Neural cell (in vitro differentiated cells): ENCODE results near the gene FAM83F. TPM values are rescaled to one million over a fixed set of nuclear protein-coding genes. Genes with fewer than 3 reads are reported as not detected.

ENCODE experiments used
- H2AFZ ChIP-seq: fragments of 200-600, 300-800 bp; sonication (generic), shearing (Covaris generic); 2 replicates; pipeline ENCODE4 v1.6.0; 2014; ENCODE audit warnings: low read depth, mild to moderate bottlenecking, antibody characterized with exemption, low read length, moderate library complexity
- H3F3A ChIP-seq: fragments of 200-600 bp; shearing (Covaris generic); 2 replicates; pipeline ENCODE4 v1.6.1; 2016; ENCODE audit warnings: mild to moderate bottlenecking, moderate library complexity, mixed read lengths, antibody characterized with exemption, low read length; ENCODE audit not compliant: insufficient read depth, poor library complexity, severe bottlenecking
- H3K27ac ChIP-seq: fragments of 200-600, 300-800 bp; sonication (generic), shearing (Covaris generic); 2 replicates; pipeline ENCODE4 v1.5.1; 2014; ENCODE audit warnings: mild to moderate bottlenecking, low read length, moderate library complexity
- H3K27me3 ChIP-seq: fragments of 300-800, 200-600 bp; sonication (generic), shearing (Covaris generic); 2 replicates; pipeline ENCODE4 v1.6.0; 2014; ENCODE audit warnings: mild to moderate bottlenecking, low read depth, low read length, moderate library complexity; ENCODE audit not compliant: insufficient read depth
- H3K36me3 ChIP-seq: fragments of 300-800, 200-600 bp; sonication (generic), shearing (Covaris generic); 2 replicates; pipeline ENCODE4 v1.5.1; 2014; ENCODE audit warnings: mild to moderate bottlenecking, antibody characterized with exemption, low read length, moderate library complexity; ENCODE audit not compliant: insufficient read depth
- H3K4me2 ChIP-seq: fragments of 300-800, 200-600 bp; sonication (generic), shearing (Covaris generic); 2 replicates; pipeline ENCODE4 v1.6.0; 2014; ENCODE audit warnings: mild to moderate bottlenecking, low read length
- H3K4me3 ChIP-seq: fragments of 300-800, 200-600 bp; sonication (generic), shearing (Covaris generic); 2 replicates; pipeline ENCODE4 v1.5.1; 2014; ENCODE audit warnings: mild to moderate bottlenecking, low read length, moderate library complexity
- H3K79me2 ChIP-seq: fragments of 200-600 bp; shearing (Covaris generic); replicated peaks from 2 replicates; pipeline ENCODE4 v1.6.0; 2014; ENCODE audit warnings: mild to moderate bottlenecking, low read length, moderate library complexity; ENCODE audit not compliant: insufficient read depth
- H3K9ac ChIP-seq: fragments of 300-800, 200-600 bp; sonication (generic), shearing (Covaris generic); 2 replicates; pipeline ENCODE4 v1.6.1; 2016; ENCODE audit warnings: mild to moderate bottlenecking, low read length, mixed read lengths
- H3K9me2 ChIP-seq: fragments of 200-600 bp; shearing (Covaris generic); 2 replicates; pipeline ENCODE4 v1.6.1; 2016; ENCODE audit warnings: mild to moderate bottlenecking, low read length, mixed read lengths; ENCODE audit not compliant: insufficient read depth
- H3K9me3 ChIP-seq: fragments of 200-600, 300-800 bp; sonication (generic), shearing (Covaris generic); 2 replicates; pipeline ENCODE4 v1.6.1; 2016; ENCODE audit warnings: mild to moderate bottlenecking, mixed run types, low read length, moderate library complexity, mixed read lengths
- H4K20me1 ChIP-seq: fragments of 200-600 bp; shearing (Covaris generic); 2 replicates; pipeline ENCODE4 v1.6.1; 2016; ENCODE audit warnings: mild to moderate bottlenecking, mixed run types; ENCODE audit not compliant: insufficient read depth
- EP300 ChIP-seq: fragments of 450-650 bp; conservative IDR thresholded peaks from 2 replicates; pipeline ENCODE4 v1.6.1; 2014; ENCODE audit warnings: antibody characterized with exemption, mild to moderate bottlenecking, moderate library complexity; ENCODE audit not compliant: poor library complexity, severe bottlenecking
- EZH2 ChIP-seq: fragments of 200-600, 300-800 bp; shearing (Covaris generic), sonication (generic); IDR thresholded peaks from 2 replicates; pipeline ENCODE4 v1.6.1; 2014; ENCODE audit warnings: antibody characterized with exemption, low read length, borderline replicate concordance, mild to moderate bottlenecking; ENCODE audit not compliant: insufficient read depth, poor library complexity, severe bottlenecking
- MXI1 ChIP-seq: fragments of 450-650 bp; conservative IDR thresholded peaks from 2 replicates; pipeline ENCODE4 v1.6.1; 2014; ENCODE audit warnings: antibody characterized with exemption, mild to moderate bottlenecking; ENCODE audit not compliant: poor library complexity, severe bottlenecking
- POLR2AphosphoS5 ChIP-seq: IDR thresholded peaks from 2 replicates; pipeline ENCODE4 v1.6.1; 2012
- RAD21 ChIP-seq: fragments of 450-650 bp; conservative IDR thresholded peaks from 2 replicates; pipeline ENCODE4 v1.6.1; 2014; ENCODE audit warnings: antibody characterized with exemption, mild to moderate bottlenecking, moderate library complexity
- SMC3 ChIP-seq: fragments of 450-650 bp; conservative IDR thresholded peaks from 2 replicates; pipeline ENCODE4 v1.6.1; 2014; ENCODE audit warnings: antibody characterized with exemption, mild to moderate bottlenecking, moderate library complexity; ENCODE audit not compliant: poor library complexity
- TAF1 ChIP-seq: IDR thresholded peaks from 2 replicates; pipeline ENCODE4 v1.6.1; 2012; ENCODE audit warnings: low read depth
- polyA plus RNA-seq: library from polyadenylated mRNA; depleted of rRNA; stranded (reverse); fragments of >200 nt; gene quantifications from 2 replicates; pipeline ENCODE4 v1.2.3, GENCODE V29; 2014
- TF ChIP-seq, protein P1 (sequence below): IDR thresholded peaks from 2 replicates; pipeline ENCODE4 v1.6.1; 2012; ENCODE audit warnings: borderline replicate concordance
- TF ChIP-seq, protein P2 (sequence below): fragments of 450-650 bp; IDR thresholded peaks from 2 replicates; pipeline ENCODE4 v1.5.1; 2014; ENCODE audit warnings: antibody characterized with exemption, mild to moderate bottlenecking, moderate library complexity; ENCODE audit not compliant: poor library complexity, severe bottlenecking

The FAM83F gene
- polyA plus RNA-seq, 1 donor from 2014 or later, result 0.42 TPM

DNA sequence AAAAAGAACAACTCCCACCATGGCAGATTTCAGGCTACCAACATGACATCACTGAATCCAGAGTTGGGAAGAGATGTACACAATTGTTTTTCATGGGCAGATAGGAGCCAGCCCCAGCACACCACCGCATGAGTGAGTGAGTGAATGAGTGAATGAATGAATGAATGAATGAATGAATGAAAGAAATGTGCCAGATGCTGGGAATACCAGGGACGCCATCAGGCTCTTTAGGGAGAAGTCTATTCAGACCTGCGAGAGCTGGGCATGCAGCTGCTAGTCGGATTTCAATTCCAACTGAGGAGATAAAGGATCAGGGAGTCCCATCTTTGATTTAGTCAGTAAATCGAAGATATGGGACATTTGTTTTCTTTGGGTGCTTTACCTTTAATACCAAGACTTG, 15.3 kb upstream of the FAM83F start:
- no peak overlapping the region for H2AFZ ChIP-seq
- H3K4me3 ChIP-seq, result no peak overlapping the region
- H3K27me3 ChIP-seq, result no peaks in the 10 kb centered on the region
- no peaks in the 10 kb centered on the region for H3K79me2 ChIP-seq
- no peak overlapping the region for H3K9ac ChIP-seq
- H3K27ac ChIP-seq, result no peak overlapping the region
- no peaks in the 10 kb centered on the region for H3K9me3 ChIP-seq
- no peaks in the 10 kb centered on the region for H3F3A ChIP-seq
- H3K9me2 ChIP-seq, result no peaks in the 10 kb centered on the region
- H3K36me3 ChIP-seq, result no peaks in the 10 kb centered on the region
- TF ChIP-seq TAF1 (no peak), SMC3 (no peak), MXI1 (no peak), EZH2 (no peak), POLR2AphosphoS5 (no peak), EP300 (no peak), RAD21 (no peak)
- TF ChIP-seq, protein P1, sequence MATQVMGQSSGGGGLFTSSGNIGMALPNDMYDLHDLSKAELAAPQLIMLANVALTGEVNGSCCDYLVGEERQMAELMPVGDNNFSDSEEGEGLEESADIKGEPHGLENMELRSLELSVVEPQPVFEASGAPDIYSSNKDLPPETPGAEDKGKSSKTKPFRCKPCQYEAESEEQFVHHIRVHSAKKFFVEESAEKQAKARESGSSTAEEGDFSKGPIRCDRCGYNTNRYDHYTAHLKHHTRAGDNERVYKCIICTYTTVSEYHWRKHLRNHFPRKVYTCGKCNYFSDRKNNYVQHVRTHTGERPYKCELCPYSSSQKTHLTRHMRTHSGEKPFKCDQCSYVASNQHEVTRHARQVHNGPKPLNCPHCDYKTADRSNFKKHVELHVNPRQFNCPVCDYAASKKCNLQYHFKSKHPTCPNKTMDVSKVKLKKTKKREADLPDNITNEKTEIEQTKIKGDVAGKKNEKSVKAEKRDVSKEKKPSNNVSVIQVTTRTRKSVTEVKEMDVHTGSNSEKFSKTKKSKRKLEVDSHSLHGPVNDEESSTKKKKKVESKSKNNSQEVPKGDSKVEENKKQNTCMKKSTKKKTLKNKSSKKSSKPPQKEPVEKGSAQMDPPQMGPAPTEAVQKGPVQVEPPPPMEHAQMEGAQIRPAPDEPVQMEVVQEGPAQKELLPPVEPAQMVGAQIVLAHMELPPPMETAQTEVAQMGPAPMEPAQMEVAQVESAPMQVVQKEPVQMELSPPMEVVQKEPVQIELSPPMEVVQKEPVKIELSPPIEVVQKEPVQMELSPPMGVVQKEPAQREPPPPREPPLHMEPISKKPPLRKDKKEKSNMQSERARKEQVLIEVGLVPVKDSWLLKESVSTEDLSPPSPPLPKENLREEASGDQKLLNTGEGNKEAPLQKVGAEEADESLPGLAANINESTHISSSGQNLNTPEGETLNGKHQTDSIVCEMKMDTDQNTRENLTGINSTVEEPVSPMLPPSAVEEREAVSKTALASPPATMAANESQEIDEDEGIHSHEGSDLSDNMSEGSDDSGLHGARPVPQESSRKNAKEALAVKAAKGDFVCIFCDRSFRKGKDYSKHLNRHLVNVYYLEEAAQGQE, result no peak
- TF ChIP-seq, protein P2, sequence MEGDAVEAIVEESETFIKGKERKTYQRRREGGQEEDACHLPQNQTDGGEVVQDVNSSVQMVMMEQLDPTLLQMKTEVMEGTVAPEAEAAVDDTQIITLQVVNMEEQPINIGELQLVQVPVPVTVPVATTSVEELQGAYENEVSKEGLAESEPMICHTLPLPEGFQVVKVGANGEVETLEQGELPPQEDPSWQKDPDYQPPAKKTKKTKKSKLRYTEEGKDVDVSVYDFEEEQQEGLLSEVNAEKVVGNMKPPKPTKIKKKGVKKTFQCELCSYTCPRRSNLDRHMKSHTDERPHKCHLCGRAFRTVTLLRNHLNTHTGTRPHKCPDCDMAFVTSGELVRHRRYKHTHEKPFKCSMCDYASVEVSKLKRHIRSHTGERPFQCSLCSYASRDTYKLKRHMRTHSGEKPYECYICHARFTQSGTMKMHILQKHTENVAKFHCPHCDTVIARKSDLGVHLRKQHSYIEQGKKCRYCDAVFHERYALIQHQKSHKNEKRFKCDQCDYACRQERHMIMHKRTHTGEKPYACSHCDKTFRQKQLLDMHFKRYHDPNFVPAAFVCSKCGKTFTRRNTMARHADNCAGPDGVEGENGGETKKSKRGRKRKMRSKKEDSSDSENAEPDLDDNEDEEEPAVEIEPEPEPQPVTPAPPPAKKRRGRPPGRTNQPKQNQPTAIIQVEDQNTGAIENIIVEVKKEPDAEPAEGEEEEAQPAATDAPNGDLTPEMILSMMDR, result no peak
- no peaks in the 10 kb centered on the region for H4K20me1 ChIP-seq
- H3K4me2 ChIP-seq, result no peak overlapping the region

DNA sequence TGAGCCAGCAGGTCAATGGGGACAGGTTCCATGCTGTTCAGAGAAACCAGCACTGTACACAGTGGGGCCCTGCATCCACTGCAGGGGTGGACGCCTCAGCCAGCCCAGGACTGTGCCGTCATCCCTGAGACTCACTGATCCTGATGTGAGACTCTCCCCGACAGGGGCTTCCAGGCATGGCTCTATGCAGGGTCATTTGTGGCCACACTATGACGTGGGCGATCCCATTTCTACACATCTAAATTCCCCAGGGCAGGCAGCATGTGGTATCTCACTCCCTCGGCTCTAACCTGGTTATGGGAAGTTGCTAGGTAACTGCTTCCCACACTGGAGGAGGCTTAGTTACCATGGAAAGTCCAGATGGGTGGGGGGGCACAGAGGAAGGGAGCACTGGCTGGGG, 14.2 kb upstream of the FAM83F start:
- Histone ChIP-seq H3K79me2 (no peaks in the 10 kb centered on the region), H3K9ac (no peak overlapping the region), H3K4me3 (no peak overlapping the region), H2AFZ (no peak overlapping the region), H3K9me2 (no peaks in the 10 kb centered on the region), H3K36me3 (no peaks in the 10 kb centered on the region), H3K27me3 (no peaks in the 10 kb centered on the region), H3F3A (no peaks in the 10 kb centered on the region), H3K27ac (no peak overlapping the region), H3K9me3 (no peaks in the 10 kb centered on the region), H4K20me1 (no peaks in the 10 kb centered on the region), H3K4me2 (no peak overlapping the region)
- TF ChIP-seq EZH2, result no peak
- no peak for TF ChIP-seq MXI1
- no peak for TF ChIP-seq TAF1
- no peak for TF ChIP-seq POLR2AphosphoS5
- no peak for TF ChIP-seq SMC3
- TF ChIP-seq, protein P1, result no peak
- no peak for TF ChIP-seq RAD21
- TF ChIP-seq, protein P2, result no peak
- no peak for TF ChIP-seq EP300
